Fibroblast of skin of right quadriceps (primary cell): ENCODE measurements around the gene MAML3.

Source experiments
- DNase-seq: peaks from one replicate; pipeline ENCODE4 v3.0.0-alpha.2; 2013

The MAML3 gene

DNA sequence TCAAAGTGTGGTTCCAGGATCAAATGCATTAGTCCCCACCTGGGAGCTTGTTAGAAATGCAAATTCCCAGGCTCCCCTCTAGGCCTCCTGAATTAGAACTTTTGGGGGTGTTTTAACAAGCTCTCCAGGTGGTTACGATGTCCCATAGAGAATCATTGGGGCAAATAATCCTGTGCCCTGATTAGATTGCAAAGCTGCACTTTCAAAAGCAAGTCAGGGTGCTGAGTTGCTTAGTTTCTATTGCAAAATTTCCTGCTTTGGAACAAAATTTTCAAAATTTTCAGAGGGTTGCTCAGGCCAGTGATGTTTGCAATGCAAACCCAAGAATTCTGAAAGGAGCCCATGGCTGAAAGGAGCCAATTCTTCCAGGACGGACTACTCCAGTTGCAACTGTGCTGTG, 417.3 kb downstream of the MAML3 start:
- DNase-seq = no peak

DNA sequence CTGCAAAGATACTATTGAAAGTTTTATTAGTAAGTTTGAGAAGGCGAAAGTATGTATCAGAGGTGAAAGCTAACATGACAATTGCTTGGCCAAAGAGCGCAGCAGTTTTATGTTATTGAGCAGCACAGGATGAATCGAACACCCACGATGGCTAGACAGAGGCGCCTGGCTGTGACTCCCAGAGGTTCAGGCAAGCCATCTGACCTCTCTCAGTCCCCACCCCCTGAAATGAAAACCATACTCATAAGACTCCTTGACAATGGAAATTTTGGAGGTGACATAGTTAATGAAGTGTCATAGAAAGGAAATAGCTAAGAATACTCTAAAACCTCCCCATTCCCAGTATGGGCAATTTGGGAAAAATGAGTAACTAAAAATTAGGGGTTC, 417.7 kb downstream of the MAML3 start:
- DNase-seq = no peak

DNA sequence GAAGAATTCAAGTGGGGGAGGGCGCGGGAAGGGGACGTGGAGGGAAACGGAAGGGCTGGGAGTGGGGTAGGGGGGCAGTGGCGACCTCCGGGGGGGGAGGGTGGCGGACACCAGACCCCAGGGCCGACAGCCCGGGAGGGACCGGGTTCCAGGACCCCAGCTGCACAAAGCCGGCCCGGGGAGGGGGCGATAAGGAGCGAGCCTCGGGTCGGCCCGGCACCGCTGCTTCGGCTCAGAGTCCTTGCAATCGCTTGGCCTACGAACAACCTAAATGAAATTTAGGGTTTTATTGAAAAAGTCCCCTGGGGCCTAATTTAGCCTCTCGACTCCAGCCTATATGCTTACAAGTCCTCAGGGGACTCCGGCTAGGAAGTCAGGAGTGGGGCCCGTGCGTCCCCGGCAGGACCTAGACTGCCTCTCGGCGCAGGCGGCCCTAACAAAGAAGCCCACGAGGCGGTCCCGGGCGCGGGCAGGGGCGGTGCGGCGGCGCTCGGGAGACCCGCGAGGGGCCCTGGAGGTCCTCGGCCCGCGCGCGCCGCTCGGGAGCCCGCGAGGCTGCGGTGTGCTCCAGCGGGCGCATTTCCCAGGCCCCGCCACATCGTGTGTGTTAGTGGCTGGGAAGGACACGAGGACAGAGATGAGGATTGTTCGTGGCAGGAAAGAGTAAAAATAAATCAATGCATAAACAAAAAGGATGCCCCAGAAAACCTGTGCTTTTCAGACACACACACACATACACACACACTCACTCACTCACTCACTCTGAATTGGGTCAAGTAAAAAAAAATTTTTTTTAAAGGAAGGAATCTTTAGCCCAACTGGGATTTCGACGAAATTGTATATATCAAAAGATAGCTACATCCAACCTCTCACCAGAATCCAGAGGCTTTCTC, 418.4 kb downstream of the MAML3 start:
- peak; percentile 30 for DNase-seq

DNA sequence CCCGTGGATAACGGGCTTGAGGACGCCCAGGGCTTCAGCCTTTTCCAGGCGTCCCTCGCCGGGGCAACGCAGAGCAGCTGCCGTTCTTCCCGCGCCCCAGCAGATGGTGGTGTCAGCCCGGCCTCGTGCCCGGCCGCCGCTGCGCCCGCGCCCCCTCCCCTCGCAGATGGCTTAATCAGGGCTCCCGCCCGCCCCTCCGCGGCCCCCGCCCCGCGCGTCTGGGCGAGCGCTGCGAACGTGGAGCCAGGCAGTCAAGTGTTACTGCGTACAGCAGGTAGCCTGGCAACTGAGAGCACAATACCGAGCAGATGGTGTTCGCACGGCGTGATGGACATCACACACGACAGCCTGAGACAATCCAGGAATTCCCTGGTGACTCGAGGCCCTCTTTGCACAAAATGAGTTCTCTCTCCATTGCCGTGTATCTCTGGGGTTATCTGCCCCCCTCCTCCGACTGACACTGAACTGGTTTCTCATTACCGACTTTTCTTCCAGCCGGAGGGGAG, 419.1 kb downstream of the MAML3 start:
- DNase-seq = peak; percentile 84

DNA sequence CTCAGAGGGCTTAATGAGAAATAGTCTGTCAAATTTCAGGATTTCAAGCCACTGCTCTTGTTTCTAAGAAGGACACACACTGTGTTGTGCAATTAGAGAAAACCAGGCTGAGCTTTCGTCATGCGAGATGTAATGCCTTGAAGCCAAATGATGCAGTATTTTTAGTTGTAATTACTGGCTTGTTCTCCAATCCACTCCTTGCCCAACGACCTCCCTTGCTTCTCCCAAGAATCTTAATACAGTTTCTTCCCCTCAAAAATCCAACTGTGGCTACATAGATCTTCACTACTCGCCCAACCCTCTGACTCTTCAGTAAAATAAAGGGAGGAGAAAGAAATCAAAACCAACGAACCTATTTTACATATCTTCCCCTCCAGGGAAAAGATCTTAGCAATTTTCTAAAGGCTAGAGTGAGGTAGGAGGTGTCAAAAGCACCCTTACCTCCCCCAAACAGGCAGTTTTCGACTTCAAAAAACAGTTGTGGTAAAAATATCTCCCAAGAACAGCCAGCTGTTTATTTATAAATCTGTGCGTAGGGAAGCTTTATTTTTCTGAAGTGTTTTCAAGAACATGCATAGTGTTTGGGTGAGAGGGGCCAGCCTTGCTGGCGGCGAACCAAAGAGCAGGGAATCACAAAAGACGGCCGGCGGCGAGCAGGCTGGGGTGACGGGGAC, 419.6 kb downstream of the MAML3 start:
- peak; percentile 54 for DNase-seq

DNA sequence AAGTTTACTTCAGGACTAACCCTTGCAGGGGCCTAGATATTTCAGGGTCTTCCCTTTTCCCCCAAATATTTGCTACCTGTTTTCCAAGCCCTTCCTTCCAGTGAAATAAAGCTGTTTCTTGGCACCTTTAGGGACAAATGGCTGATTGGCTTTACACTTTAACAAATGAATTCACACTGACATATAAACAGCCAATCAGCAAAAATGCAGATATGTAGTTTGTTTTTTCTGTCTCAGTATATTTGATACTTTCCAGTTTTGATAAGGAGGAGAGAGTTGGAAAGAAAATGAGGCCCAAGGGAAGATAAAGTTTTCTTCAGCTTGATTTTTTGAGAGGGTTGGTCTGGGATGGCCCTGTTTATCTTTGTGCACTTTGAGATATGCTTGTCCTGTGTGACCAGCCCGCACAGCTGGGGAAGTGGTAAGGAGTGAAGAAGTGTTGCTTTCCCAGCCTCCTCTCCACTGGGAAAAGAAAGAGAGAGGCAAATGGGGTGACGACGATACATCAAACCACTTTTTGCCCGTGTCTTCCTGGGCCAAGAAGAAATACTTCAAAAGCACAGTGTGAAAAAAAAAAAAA, 420.9 kb downstream of the MAML3 start:
- DNase-seq = no peak

DNA sequence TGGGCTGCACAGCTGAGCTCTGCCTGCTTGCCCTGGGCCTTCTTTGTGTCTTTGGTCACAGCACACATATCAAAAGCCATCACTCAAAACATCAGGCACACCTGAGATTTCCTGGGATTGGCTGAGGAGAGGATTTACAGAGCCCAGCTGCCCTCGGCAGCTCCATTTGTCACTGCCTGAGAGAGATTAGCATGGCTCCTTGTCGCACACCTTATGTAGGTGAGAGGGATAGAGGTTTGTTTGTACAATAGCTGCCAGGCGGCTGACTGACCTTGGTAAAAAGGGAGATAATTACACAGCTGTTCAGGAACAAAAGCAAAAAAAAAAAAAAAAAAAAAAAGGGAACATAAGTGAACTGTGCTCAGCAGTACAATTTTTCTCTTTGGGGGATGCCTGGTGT, 425.1 kb downstream of the MAML3 start:
- no peak for DNase-seq

DNA sequence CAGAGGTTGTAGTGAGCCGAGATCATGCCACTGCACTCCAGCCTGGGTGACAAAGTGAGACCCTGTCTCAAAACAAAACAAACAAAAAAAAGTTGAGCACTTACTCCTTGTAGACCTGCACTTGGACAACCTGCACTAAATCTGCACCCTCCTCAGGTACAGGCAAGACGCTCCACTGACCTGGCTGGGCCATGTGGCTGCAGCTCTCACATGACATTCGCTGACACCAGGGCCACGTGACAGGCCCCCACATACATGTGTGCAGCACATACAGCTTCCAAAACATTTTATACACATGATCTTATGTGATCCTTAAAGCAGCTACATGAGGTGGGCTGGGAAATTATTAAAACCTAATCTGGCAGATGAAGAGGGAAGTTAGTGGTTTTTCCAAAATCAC, 425.8 kb downstream of the MAML3 start:
- DNase-seq = no peak

DNA sequence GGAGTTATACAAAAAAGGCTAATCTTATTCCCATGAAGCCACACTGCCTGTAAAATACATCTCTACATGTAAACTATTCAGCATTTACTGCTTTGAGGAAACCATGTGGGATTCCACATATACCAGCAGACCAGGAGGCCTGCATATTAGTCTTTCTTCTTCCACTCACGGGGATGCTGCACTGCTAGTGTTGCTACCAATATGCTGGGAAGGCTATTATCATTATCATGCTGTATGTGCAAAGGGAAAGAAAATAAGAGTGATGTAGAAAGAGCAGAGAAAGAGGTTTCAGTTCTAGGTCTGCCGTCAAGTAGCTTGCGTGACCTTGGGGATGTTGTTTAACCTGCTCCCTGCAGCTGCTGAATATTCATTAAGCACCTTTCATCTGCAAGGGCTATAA, 427.4 kb downstream of the MAML3 start:
- no peak for DNase-seq

DNA sequence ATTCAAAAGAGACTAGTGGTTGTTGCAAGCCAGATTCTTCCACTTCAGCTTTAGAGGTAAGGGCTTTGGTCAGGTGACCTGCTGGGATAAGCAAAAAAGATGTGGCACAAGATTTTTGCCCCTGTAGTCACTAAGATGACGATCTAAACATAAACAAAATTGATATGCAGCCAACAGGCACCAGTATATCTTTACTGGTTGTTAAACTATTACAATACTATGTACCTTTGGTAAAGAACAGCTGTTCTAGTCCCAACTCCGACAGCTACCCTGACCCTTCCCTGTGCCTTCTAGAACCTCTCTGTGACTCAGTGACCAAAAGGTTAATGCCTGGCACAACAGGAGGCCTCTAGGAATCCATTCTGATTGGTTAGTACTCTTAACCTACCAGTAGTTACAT, 428.7 kb downstream of the MAML3 start:
- DNase-seq = no peak

DNA sequence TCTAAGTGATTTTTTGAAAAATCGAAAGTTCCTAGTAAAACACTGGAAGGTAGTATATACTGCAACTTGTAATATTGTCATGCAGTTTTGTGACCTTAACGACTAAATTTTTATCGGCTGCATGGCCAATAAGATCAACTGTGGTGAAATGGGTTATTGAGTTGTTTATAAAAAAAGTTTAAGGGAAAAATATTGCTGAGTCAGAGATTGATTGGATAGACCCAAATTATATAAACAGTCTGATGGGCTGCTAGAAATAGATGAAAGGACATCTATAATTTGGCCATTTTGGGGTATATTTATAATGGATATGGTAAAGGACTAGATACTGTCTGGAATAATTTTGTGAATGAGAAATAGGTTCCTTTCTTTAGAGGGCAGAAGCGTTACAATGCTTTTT, 432.2 kb downstream of the MAML3 start:
- no peak for DNase-seq

DNA sequence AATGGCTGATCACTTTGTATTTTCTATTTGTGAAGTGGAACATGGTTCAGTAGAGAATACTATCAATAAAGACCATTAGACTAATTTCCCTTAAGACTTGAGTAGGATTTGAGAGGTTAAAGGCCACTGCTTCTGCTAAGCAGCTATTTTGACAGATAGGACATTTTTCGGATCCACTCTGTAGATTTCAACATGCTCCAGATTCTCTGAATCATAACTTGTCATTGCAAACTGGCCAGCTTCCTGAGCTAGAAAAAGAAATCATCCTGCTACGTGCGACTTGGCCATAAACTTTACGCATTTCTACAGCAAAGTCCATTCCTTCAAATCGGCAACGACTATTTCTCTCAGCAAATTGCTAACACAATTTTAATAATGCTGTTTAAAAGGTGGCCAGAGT, 433.2 kb downstream of the MAML3 start:
- no peak for DNase-seq

DNA sequence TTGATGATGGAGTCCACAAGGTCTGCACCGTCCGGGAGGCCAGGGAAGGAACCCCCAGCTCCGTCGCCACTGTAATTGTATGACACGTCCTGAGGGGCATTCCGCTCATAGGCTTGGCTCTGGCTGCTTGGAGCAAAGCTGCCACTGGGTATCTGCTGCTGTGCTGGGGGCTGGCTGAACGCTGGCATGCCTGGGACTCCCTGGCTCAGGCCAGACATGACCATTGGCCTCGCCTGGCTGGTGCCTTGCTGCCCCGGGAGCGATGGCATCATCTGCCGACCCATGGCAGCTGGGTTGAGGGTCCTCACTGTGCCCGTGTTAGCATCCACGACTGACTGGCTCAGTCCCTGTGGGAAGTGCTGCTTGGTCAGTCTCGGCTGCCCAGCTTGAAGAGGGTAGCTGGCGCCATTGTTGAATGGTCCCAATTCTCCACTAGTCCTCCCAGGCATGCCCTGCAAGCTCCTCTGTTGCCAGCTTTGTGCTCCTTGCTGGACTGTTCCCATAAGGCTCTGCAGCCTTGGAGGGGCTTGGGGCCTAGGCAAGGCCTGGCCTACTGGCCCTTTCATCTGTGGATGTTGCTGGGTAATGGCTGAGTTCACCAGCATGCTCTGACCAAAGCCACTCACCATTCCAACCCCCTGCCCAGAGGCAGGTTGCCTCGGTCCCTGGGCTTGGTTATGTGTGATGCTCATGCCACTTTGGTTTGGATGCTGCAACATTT, 434.4 kb downstream of the MAML3 start:
- DNase-seq = no peak

DNA sequence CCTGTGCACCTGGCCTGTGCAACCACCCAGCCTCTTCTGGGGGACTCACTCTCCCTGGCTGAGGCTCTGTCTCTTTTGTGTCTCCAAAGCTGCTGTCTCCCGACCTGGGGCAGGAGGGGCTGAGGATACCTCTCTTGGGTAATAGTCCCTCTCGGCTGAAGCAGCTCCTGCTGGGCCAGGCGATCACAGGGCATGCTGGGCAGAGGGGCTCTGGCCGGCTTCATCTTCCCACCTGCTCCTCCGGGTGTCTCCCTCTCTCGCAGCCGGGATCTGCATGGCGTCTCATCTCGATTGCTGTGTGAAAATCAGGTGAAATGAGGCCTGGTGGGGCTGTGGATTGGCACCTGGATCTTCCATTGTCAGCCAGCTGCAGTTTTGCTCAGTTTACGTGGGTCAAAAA, 435.2 kb downstream of the MAML3 start:
- DNase-seq = no peak

DNA sequence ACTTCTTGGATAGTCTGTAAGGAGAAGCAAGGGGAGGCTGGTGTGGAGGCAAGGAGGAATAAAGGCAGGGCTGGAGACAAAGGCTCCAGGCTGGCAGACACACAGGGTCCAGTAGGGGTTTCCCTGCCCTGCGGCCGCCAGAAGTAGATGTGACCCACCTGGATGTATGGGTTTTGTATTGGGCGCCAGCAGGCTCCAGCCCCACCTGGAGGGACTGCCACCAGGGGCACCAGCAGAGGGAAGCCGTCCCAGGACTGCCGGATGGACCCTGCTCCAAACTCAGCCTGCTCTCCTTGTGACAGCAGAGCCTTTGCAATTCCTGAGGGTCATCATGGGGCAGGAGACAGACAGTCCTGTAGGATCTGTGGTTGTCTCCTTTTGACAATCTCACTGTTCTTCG, 435.6 kb downstream of the MAML3 start:
- DNase-seq = no peak

DNA sequence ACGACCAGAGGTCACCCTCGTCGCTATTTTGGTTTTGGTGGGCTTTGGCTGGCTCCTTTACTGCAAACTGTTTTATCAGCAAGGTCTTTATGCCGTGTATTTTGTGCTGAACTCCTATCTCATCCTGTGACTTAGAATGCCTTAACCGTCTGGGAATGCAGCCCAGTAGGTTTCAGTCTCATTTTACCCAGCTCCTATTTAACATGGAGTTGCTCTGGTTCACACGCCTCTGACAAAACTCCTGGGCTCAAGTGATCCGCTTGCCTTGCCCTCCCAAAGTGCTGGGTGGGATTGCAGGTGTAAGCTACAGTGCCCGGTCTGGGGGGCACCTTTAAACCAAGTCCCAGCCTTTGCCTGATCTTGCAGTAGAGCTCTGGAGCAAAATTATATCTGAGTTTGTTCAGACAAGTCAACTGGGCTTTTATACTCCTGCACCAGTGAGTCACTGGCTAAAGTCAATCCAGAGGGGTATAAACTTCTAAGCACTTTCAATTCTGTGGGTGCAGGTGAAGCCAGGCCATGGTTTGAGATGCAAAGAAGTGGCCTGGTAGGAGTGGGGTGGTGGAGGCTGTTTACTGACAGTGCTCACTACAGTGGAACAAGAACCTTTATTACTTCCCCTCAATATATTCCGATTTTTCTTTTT, 438.1 kb downstream of the MAML3 start:
- no peak for DNase-seq

DNA sequence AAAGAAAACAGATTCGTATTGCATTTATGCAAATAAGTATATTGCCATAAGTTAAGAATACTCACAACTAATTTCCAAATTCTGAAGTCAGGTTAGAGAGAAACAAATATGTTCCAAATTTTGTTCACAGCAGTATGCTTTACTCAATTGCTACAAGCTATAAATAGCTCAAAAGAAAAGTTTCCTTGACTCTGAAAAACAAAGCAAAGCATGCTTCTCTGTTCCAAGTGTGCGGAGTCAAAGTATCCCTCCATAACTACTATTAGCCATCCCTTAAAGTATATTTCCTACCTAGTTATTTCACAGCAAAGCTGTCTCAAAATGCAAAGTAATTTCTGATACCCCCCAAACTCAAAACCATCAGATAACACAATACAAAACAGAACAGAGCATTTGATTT, 441.1 kb downstream of the MAML3 start:
- no peak for DNase-seq

DNA sequence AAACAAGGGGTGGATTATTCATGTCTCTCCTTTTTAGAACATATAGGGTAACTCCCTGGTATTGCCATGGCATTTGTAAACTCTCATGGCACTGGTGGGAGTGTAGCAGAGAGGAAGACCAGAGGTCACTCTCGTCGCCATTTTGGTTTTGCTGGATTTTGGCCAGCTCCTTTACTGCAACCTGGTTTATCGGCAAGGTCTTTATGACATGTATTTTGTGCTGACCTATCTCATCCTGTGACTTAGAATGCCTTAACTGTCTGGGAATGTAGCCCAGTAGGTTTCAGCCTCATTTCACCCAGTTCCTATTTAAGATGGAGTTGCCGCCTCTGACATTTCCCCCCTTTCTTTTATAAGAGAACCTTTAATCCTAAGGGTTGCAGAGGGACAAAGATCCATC, 442.5 kb downstream of the MAML3 start:
- no peak for DNase-seq

DNA sequence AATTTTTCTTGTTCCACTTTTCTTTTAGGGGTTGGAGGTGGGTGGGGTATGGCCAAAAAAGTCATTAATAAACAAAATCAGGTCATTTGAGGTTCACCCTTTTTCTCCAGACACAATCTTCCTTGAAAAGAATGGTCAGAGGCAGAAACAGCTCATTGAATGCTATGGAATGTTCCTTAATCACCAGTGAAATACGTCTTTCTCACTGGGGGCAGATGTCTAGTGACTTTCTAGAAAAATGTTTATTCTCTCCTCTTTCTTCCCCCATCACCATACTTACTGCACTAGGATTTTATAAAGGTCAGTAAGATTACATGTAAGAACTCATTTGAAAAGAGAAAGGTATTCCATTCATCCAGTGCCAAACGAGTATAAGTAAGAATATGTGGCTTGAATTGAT, 443.9 kb downstream of the MAML3 start:
- DNase-seq = no peak

DNA sequence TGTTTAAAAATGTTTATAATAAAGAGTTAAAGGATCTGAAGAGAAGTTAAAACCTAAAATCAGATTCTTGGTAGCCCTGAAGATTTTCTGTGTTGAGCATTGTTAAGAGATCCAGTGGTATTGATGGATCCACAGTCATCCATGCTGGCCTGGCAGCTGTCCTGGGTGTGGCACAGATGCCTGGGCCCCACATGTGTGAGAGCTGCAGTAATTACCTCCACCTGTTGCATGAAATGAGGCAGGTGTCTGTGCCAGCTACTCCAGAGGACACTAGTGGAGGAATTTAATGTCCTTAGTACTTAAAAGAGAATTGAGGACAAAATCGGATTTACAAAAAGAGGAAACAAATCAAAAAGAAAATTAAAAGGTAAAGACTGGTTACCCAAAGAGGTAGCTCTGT, 444.3 kb downstream of the MAML3 start:
- no peak for DNase-seq

DNA sequence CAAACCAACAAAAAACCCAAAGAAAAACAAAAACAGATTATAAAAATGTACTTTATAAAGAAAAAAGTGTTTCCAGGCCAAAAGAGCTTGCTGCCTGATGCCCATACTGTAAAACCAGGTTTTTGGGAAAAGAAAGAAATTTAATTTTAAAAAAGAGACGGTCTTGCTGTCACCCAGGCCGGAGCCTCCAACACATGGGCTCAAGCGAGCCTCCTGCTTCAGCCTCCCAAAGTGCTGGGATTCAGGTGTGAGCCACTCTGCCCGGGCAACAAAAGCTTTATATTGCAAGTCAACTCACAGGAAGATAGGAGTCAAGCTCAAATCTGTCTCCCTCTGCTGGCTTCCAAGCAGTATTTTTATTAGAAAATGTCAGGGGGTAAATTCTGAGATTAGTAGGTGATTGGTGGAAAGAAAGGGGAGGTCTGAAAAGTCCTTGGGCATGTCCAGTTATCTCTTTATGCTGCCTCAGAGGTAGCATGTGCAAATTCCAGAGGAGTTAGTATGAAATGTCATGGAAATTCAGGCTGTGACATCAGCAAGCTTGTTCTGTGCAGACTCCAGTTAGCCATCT, 449.0 kb downstream of the MAML3 start:
- DNase-seq = peak; percentile 4

DNA sequence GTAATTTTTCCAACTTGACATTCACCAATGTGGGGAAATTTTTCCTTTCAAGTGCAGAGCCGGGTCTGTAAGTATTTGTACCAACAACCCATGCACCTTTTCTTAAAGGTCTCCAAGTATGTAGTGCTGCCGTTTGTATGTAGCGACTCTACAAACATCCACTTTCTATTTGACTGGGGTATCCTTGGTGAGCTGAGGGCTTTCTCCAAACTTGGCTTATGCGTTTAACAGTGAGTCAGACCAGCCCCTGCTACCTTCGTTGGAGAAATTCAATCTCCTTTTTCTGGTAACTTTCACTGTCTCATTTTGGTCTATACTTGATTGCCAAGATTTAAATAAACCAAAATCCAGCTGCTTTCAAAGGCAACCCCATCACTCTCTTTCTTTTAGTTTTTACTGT, 453.4 kb downstream of the MAML3 start:
- DNase-seq = no peak
